ENCODE measurements around the gene TENT4B. TPM values are rescaled to one million over a fixed set of nuclear protein-coding genes. Genes with fewer than 3 reads are reported as not detected.

Gene TENT4B
- total RNA-seq, 1 donor from 2014 or later, result 9.6 TPM

- Mint-ChIP-seq H3K9me3 (ENCODE audit: unreplicated experiment) (no peaks in the 10 kb centered on the region), H3K4me3 (ENCODE audit: unreplicated experiment) (peak overlapping the region; percentile 59), H3K36me3 (ENCODE audit: unreplicated experiment) (no peaks in the 10 kb centered on the region), H3K27me3 (ENCODE audit: unreplicated experiment) (no peaks in the 10 kb centered on the region), H3K27ac (ENCODE audit: unreplicated experiment) (peak overlapping the region; percentile 97), H3K4me1 (ENCODE audit: unreplicated experiment) (peaks cover 59% of the 10 kb centered on the region)
- no peak for DNase-seq (ENCODE audit: extremely low spot score, unreplicated experiment)
- TF ChIP-seq, protein P1, sequence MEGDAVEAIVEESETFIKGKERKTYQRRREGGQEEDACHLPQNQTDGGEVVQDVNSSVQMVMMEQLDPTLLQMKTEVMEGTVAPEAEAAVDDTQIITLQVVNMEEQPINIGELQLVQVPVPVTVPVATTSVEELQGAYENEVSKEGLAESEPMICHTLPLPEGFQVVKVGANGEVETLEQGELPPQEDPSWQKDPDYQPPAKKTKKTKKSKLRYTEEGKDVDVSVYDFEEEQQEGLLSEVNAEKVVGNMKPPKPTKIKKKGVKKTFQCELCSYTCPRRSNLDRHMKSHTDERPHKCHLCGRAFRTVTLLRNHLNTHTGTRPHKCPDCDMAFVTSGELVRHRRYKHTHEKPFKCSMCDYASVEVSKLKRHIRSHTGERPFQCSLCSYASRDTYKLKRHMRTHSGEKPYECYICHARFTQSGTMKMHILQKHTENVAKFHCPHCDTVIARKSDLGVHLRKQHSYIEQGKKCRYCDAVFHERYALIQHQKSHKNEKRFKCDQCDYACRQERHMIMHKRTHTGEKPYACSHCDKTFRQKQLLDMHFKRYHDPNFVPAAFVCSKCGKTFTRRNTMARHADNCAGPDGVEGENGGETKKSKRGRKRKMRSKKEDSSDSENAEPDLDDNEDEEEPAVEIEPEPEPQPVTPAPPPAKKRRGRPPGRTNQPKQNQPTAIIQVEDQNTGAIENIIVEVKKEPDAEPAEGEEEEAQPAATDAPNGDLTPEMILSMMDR (IDR thresholded peaks at IDR 0.05), result no peak
Measured at GRCh38 chr16:50202926-50203624, 50.0 kb downstream of the TENT4B start.

- peaks cover 65% of the 10 kb centered on the region for H3K4me1 Mint-ChIP-seq (ENCODE audit: unreplicated experiment)
- TF ChIP-seq, protein P1 (IDR thresholded peaks at IDR 0.05), result no peak
- no peaks in the 10 kb centered on the region for H3K36me3 Mint-ChIP-seq (ENCODE audit: unreplicated experiment)
- DNase-seq (ENCODE audit: extremely low spot score, unreplicated experiment), result no peak
- no peaks in the 10 kb centered on the region for H3K9me3 Mint-ChIP-seq (ENCODE audit: unreplicated experiment)
- peak overlapping the region; percentile 97 for H3K27ac Mint-ChIP-seq (ENCODE audit: unreplicated experiment)
- H3K27me3 Mint-ChIP-seq (ENCODE audit: unreplicated experiment), result no peaks in the 10 kb centered on the region
- H3K4me3 Mint-ChIP-seq (ENCODE audit: unreplicated experiment), result peak overlapping the region; percentile 58
Measured at GRCh38 chr16:50203681-50204080, 50.6 kb downstream of the TENT4B start.

DNA sequence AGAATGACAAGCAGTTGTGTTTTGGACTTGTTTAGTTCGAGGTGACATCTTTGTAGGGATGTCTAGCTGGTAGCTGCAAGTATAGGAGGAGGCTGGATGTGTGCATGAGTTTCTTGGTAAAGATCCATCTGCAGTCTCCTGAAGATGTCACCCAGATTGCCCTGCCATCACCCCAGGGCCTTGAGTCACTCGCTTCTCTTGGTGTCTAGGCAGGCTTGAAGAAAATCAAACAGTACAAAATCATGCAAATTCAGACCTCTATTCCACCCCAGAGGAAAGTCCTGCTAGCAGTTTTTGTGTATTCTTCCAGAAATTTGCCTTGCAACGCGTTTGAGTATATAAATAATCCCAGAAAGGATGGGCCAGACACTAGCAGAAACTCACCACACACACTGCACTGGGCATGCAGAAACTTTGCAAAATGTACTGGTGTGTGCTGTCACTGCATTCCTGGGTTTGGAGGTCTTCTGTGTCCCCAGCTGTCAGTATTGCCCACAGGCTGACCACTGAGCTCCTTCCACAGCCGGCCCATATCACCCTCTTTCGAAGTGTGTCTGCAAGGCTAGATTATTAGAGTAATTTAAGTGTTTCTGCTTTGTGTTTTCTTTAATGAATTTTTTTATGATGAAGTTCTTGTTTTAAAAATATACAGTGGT, 51.5 kb downstream of the TENT4B start:
- TF ChIP-seq, protein P1 (IDR thresholded peaks at IDR 0.05), result no peak
- Mint-ChIP-seq H3K4me3 (ENCODE audit: unreplicated experiment) (no peak overlapping the region), H3K27ac (ENCODE audit: unreplicated experiment) (peak overlapping the region; percentile 97), H3K36me3 (ENCODE audit: unreplicated experiment) (no peaks in the 10 kb centered on the region), H3K27me3 (ENCODE audit: unreplicated experiment) (no peaks in the 10 kb centered on the region), H3K9me3 (ENCODE audit: unreplicated experiment) (no peaks in the 10 kb centered on the region), H3K4me1 (ENCODE audit: unreplicated experiment) (peaks cover 74% of the 10 kb centered on the region)
- DNase-seq (ENCODE audit: extremely low spot score, unreplicated experiment), result no peak

GRCh38 chr16:50207652-50208051, 54.5 kb downstream of the TENT4B start:
- Mint-ChIP-seq H3K36me3 (ENCODE audit: unreplicated experiment) (peaks cover 5% of the 10 kb centered on the region), H3K27ac (ENCODE audit: unreplicated experiment) (peak overlapping the region; percentile 74), H3K4me1 (ENCODE audit: unreplicated experiment) (peaks cover 77% of the 10 kb centered on the region), H3K27me3 (ENCODE audit: unreplicated experiment) (no peaks in the 10 kb centered on the region), H3K4me3 (ENCODE audit: unreplicated experiment) (no peak overlapping the region), H3K9me3 (ENCODE audit: unreplicated experiment) (no peaks in the 10 kb centered on the region)
- TF ChIP-seq, protein P1 (IDR thresholded peaks at IDR 0.05), result no peak
- DNase-seq (ENCODE audit: extremely low spot score, unreplicated experiment), result no peak

DNA sequence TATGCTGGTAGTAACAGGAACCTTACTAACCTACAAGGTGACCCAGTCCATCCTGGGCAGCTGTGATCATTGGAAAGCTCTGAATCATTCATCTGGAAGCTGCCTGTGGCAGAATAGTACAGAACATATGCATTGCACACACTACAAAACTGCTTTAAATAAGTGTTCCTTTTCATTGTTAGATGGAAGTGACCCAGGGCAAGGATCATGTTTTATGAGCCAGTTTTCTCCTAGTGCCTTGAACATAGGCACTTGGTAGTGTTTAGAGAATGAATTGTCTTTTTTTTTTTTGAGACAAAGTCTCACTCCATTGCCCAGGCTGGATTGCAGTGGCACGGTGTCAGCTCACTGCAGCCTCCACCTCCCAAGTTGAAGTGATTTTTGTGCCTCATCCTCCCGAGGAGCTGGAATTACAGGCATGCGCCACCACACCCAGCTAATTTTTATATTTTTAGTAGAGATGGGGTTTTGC, 55.4 kb downstream of the TENT4B start:
- H3K27ac Mint-ChIP-seq (ENCODE audit: unreplicated experiment), result peak overlapping the region; percentile 74

More for the DNA sequence above, 55.4 kb downstream of the TENT4B start:
- H3K9me3 Mint-ChIP-seq (ENCODE audit: unreplicated experiment), result no peaks in the 10 kb centered on the region
- no peaks in the 10 kb centered on the region for H3K27me3 Mint-ChIP-seq (ENCODE audit: unreplicated experiment)
- TF ChIP-seq, protein P1 (IDR thresholded peaks at IDR 0.05), result no peak
- DNase-seq (ENCODE audit: extremely low spot score, unreplicated experiment), result no peak
- H3K36me3 Mint-ChIP-seq (ENCODE audit: unreplicated experiment), result peaks cover 8% of the 10 kb centered on the region
- H3K4me1 Mint-ChIP-seq (ENCODE audit: unreplicated experiment), result peaks cover 69% of the 10 kb centered on the region
- H3K4me3 Mint-ChIP-seq (ENCODE audit: unreplicated experiment), result no peak overlapping the region
